ENCODE data around the gene S1PR4. TPM values are rescaled to one million over a fixed set of nuclear protein-coding genes. Genes with fewer than 3 reads are reported as not detected.

The S1PR4 gene, protein sequence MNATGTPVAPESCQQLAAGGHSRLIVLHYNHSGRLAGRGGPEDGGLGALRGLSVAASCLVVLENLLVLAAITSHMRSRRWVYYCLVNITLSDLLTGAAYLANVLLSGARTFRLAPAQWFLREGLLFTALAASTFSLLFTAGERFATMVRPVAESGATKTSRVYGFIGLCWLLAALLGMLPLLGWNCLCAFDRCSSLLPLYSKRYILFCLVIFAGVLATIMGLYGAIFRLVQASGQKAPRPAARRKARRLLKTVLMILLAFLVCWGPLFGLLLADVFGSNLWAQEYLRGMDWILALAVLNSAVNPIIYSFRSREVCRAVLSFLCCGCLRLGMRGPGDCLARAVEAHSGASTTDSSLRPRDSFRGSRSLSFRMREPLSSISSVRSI
- total RNA-seq (2011; cell fraction: chromatin; rRNA removed; ENCODE audit: low replicate concordance) = not detected in 2 replicates
- total RNA-seq (2011; cell fraction: nucleolus; rRNA removed) = not detected in 2 replicates
- not detected in 2 replicates for total RNA-seq (2011; cell fraction: nucleoplasm; rRNA removed)
- total RNA-seq (2014; rRNA removed) = not detected in 2 replicates
- not detected in 2 replicates for total RNA-seq (2014; rRNA removed; fragmentation: Illumina TruSeq; extraction: Trizol)
- not detected in 2 replicates for total RNA-seq (2015; rRNA removed; fragmentation: Illumina TruSeq; extraction: Trizol)
- 0.18 and 0.27 TPM in 2 replicates for total RNA-seq (2021)
- not detected in 2 replicates for polyA plus RNA-seq (2011; rRNA removed)
- polyA plus RNA-seq (2011; cell fraction: cytosol; rRNA removed) = 0.04 TPM in 1 of 2 replicates, not detected in the other
- 0.08 and 0.53 TPM in 2 replicates for polyA plus RNA-seq (2011; cell fraction: nucleus; rRNA removed)
- not detected in 2 replicates for polyA plus RNA-seq (2012)
- not detected in 2 replicates for polyA plus RNA-seq (2014; fragmentation: Illumina TruSeq; extraction: Trizol)
- polyA plus RNA-seq (2014; fragmentation: Nextera tagmentation; extraction: Ambion mirVana) = not detected
- polyA plus RNA-seq (2014; rRNA removed) = 0.07 TPM in 1 of 2 replicates, not detected in the other
- not detected in 2 replicates for polyA minus RNA-seq (2011; rRNA and poly(A)+ RNA removed)
- not detected in 2 replicates for polyA minus RNA-seq (2011; cell fraction: cytosol; rRNA and poly(A)+ RNA removed)
- polyA minus RNA-seq (2011; cell fraction: nucleus; rRNA and poly(A)+ RNA removed) = 0.13 TPM in 1 of 2 replicates, not detected in the other
- not detected for Bru-seq, nascent RNA
- not detected for BruChase-seq, experiment 1, labeled RNA remaining after a 2-hour chase
- not detected for BruChase-seq, experiment 2, labeled RNA remaining after a 6-hour chase
- long read RNA-seq, experiment 1, partial matches to known transcripts = 0 of 1 reads
- long read RNA-seq, experiment 1, other reads (novel, unspliced or antisense) = 0 of 1 reads
- long read RNA-seq, experiment 2 = 0 reads
- long read RNA-seq, experiment 3 = 0 reads

DNA sequence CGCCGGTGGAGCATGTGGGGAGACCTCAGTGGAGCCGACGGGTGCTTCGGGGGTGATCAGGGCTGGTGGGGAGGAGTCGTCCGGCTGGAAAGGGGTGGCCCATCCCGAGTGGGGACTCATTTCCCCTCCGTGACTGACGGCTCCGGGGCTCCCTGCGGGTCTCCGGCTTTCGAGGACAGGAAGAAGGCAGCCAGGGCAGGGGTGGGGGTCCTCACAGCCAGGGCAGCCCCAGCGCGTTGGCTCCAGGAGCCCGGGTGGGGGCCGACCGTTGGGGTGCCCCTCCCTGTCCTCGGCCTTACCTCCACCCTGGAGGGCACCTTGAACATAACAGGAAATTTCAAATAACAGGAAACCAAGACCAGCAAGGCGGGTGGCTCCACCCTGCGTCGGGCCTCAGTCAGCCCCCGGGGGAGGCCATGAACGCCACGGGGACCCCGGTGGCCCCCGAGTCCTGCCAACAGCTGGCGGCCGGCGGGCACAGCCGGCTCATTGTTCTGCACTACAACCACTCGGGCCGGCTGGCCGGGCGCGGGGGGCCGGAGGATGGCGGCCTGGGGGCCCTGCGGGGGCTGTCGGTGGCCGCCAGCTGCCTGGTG is at the start of gene S1PR4:
TSS of gene S1PR4 (plus strand) at position 393 of the 596 bp plus-strand sequence. CDS start at position 417, 24 bp downstream.
- intact Hi-C loops (cut with micrococcal nuclease) (no loop called here), in situ Hi-C loops (cut with MboI) (no loop called here)
- Histone ChIP-seq H3K27ac (ENCODE audit: extremely low read depth, low read depth, low read length) (no peak within 1 kb of the TSS; the same call in 2 of the 3 replicates), H2AFZ (ENCODE audit: low read depth, low read length) (no peak within 1 kb of the TSS), H3K36me3 (ENCODE audit: control insufficient read depth, insufficient read depth, low read length) (no peaks in the 10 kb centered on the region), H3K27me3 (ENCODE audit: control insufficient read depth in 2 of 2, insufficient read depth in 2 of 2, low read length in 2 of 2) (no peaks in the 10 kb centered on the region), H3K9me3 (replicated peaks; ENCODE audit: control insufficient read depth, insufficient read depth, low read depth, low read length) (no peaks in the 10 kb centered on the region), H3K4me2 (ENCODE audit: insufficient read depth, low read length) (no peak within 1 kb of the TSS), H3K4me1 (replicated peaks in 1 of 2; ENCODE audit: control insufficient read depth in 2 of 2, insufficient read depth in 2 of 2, low read length in 2 of 2) (peaks cover 10 to 41% of the 10 kb centered on the region in 2 experiments; a peak in 4 of 5 replicates), H3K9ac (ENCODE audit: insufficient read depth in 1 of 2, low read depth in 2 of 2, low read length in 2 of 2) (no peak within 1 kb of the TSS), H3K79me2 (ENCODE audit: control insufficient read depth, insufficient read depth, low read length) (no peaks in the 10 kb centered on the region), H4K20me1 (replicated peaks; ENCODE audit: control insufficient read depth, insufficient read depth, low read length) (no peaks in the 10 kb centered on the region), H3K4me3 (no peak within 1 kb of the TSS), H3K9me1 (ENCODE audit: control insufficient read depth, insufficient read depth, low read length) (no peaks in the 10 kb centered on the region)
- POLR2A ChIA-PET = interaction anchor here (0.6 to 0.7 kb wide), 2 partner anchors 31 to 1805 kb away, joined by 3 read pairs; no protein-coding TSS in a partner anchor
- BruUV-seq (replicated peaks) = no TSS peak
- no peak for TF ChIP-seq PHF20 (IDR thresholded peaks at IDR 0.05; ENCODE audit: partially characterized antibody)
- TF ChIP-seq TEAD1 (CRISPR knock-in tag; IDR thresholded peaks at IDR 0.05) = no peak
- TF ChIP-seq, protein P1, sequence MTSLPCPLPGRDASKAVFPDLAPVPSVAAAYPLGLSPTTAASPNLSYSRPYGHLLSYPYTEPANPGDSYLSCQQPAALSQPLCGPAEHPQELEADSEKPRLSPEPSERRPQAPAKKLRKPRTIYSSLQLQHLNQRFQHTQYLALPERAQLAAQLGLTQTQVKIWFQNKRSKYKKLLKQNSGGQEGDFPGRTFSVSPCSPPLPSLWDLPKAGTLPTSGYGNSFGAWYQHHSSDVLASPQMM (CRISPR knock-in tag; IDR thresholded peaks at IDR 0.05) = no peak
- TF ChIP-seq, protein P2, sequence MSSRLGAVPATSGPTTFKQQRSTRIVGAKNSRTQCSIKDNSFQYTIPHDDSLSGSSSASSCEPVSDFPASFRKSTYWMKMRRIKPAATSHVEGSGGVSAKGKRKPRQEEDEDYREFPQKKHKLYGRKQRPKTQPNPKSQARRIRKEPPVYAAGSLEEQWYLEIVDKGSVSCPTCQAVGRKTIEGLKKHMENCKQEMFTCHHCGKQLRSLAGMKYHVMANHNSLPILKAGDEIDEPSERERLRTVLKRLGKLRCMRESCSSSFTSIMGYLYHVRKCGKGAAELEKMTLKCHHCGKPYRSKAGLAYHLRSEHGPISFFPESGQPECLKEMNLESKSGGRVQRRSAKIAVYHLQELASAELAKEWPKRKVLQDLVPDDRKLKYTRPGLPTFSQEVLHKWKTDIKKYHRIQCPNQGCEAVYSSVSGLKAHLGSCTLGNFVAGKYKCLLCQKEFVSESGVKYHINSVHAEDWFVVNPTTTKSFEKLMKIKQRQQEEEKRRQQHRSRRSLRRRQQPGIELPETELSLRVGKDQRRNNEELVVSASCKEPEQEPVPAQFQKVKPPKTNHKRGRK (tag; IDR thresholded peaks at IDR 0.05) = no peak
- no peak for TF ChIP-seq RFX5 (IDR thresholded peaks at IDR 0.05; ENCODE audit: low read depth, low read length)
- TF ChIP-seq MTA3 (IDR thresholded peaks at IDR 0.05; ENCODE audit: borderline replicate concordance) = no peak
- TF ChIP-seq ZNF778 (CRISPR knock-in tag; IDR thresholded peaks at IDR 0.05) = no peak
- TF ChIP-seq ATF7 (IDR thresholded peaks at IDR 0.05) = no peak
- no peak for TF ChIP-seq HEY1 (CRISPR knock-in tag; IDR thresholded peaks at IDR 0.05; ENCODE audit: borderline replicate concordance)
- no peak for TF ChIP-seq KHSRP (IDR thresholded peaks at IDR 0.05)
- TF ChIP-seq RBFOX2 (IDR thresholded peaks at IDR 0.05; ENCODE audit: low read depth, low read length) = no peak
- TF ChIP-seq ZZZ3 (IDR thresholded peaks at IDR 0.05) = no peak
- no peak for TF ChIP-seq CAMTA2 (CRISPR knock-in tag; conservative IDR thresholded peaks at IDR 0.05)
- CTCF ChIA-PET (ENCODE audit: low intra/inter-chr PET ratio) = no interaction called here
- 79% methylated on average over 25 of the region's 42 CpGs for WGBS (ENCODE audit: insufficient coverage, low coverage, missing lambda C conversion rate)
- ATAC-seq = no peak
- no peak for DNase-seq (ENCODE audit: extremely low read depth in 1 of 4, low spot score in 3 of 4)
- no peak for FAIRE-seq

Measured in K562 (cell line).